IPS-18a (cell line): ENCODE results near the gene SKAP2.

Experiments used
- H3K27ac ChIP-seq: one replicate; pipeline ENCODE4 v1.5.1; 2013; ENCODE audit warnings: low read length
- H3K27me3 ChIP-seq: one replicate; pipeline ENCODE4 v1.6.1; 2013; ENCODE audit warnings: mild to moderate bottlenecking, low read length; ENCODE audit not compliant: control insufficient read depth, insufficient read depth
- H3K36me3 ChIP-seq: one replicate; pipeline ENCODE4 v1.6.1; 2013; ENCODE audit warnings: low read depth, low read length; ENCODE audit not compliant: control insufficient read depth
- H3K4me1 ChIP-seq: one replicate; pipeline ENCODE4 v1.6.1; 2013; ENCODE audit warnings: low read depth, low read length; ENCODE audit not compliant: control insufficient read depth
- H3K4me3 ChIP-seq: one replicate; pipeline ENCODE4 v1.5.1; 2013; ENCODE audit warnings: low read length
- H3K9ac ChIP-seq: one replicate; pipeline ENCODE4 v1.6.1; 2013; ENCODE audit warnings: mild to moderate bottlenecking, low read length, moderate library complexity
- H3K9me3 ChIP-seq: one replicate; pipeline ENCODE4 v1.6.1; 2013; ENCODE audit warnings: low read depth, low read length; ENCODE audit not compliant: control insufficient read depth

SKAP2 gene

DNA sequence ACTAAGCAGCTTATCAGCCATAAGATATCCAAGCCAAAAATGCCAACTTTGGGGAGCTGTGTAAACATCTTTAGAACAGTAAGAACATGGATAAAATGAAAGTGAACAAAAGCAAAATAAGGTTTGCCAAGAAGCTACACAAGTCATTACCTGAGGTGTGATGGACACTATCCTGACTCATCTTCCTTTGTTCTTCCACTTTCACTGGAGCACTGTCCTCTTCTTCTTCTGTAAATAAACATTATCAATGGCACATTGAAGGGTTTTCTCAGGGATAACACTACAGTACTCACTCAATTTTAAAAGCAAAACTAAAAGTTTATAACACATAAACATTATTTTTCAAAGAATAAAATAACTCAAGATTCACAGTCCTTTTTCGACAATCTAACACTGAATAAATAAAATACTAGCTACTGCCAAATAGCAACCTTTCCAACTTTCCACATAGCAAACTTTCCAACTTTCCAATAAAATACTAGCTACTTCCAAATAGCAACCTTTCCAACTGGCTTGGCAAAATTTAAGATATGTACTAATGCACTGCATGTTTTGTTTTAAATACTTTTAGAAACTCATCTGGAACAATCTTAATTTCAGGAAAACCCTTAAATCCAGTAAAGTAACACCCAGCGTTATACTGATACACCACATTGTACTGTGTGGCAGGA is 174.1 kb downstream of the SKAP2 start:
- Histone ChIP-seq H3K9me3 (no peaks in the 10 kb centered on the region), H3K36me3 (no peaks in the 10 kb centered on the region), H3K27me3 (no peaks in the 10 kb centered on the region), H3K9ac (no peak overlapping the region), H3K4me3 (no peak overlapping the region), H3K27ac (no peak overlapping the region), H3K4me1 (peaks cover 11% of the 10 kb centered on the region)

DNA sequence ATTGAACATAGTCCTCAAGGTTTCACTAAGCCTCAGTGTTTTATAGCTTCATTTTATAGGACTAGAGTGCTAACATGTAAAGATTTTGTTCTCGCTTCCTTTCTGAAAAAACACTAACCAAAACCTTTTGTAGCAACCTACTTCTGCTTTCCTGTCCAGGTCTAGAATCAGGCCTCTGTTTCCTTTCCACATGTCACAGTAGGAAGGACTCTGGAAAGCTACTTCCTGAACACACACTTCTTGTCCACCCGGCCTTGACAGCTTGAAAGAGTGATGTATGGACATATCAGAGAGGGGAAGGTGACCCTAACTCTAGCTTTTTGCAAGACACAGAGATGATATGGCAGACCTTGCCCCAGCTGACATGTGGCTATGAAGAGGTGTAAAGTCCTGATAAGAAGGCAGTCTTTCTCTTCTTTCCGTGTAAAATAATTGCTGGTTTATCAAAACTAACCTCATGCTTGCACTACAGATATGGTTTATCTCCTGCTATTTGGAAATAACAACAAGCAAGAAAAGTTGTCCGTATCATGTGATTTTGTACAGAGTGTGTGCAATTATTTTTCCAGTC is 175.4 kb downstream of the SKAP2 start:
- no peaks in the 10 kb centered on the region for H3K27me3 ChIP-seq
- no peak overlapping the region for H3K27ac ChIP-seq
- peaks cover 11% of the 10 kb centered on the region for H3K4me1 ChIP-seq
- H3K36me3 ChIP-seq, result no peaks in the 10 kb centered on the region
- H3K9ac ChIP-seq, result no peak overlapping the region
- H3K9me3 ChIP-seq, result no peaks in the 10 kb centered on the region
- no peak overlapping the region for H3K4me3 ChIP-seq

DNA sequence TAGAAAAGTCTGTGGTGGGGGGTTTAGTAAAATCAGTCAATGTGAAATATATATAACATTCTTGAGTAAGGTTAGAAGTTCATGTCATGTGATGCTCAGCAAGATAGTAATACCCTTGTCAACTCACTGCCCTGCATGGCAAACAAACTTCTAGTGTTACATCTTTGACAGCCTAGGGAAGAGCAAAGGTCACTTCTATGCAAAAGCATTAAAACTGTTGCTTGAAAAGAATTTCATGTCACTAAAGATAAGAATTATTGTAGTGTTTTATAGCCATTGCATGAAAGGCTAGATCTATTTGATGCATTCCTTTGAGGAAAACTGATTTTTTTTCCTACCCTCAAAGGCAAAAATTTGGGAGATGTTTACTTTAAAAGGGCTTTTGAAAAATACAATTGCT is 176.0 kb downstream of the SKAP2 start:
- H3K4me1 ChIP-seq, result peaks cover 11% of the 10 kb centered on the region
- H3K27me3 ChIP-seq, result peaks cover 4% of the 10 kb centered on the region
- no peak overlapping the region for H3K9ac ChIP-seq
- H3K36me3 ChIP-seq, result no peaks in the 10 kb centered on the region
- no peaks in the 10 kb centered on the region for H3K9me3 ChIP-seq
- H3K27ac ChIP-seq, result no peak overlapping the region
- no peak overlapping the region for H3K4me3 ChIP-seq

DNA sequence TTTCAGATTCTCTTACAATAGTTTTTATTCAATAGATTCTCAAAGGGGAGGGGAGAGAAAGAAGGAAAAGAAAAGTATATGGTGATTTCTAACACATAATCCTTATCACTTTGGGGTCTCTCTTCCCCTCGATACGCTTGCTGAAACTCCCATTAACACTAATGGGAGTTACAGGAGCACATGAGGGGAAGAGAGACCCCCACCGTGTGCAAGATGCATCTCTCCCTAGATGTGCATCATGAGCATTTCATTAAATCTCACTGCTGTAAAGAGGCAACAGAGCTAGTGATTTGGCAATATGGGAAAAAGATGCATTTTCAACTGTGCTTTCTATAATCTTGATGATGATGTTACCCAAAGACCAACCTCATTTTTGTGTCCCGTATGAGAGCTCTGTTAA is 177.4 kb downstream of the SKAP2 start:
- Histone ChIP-seq H3K4me1 (peaks cover 9% of the 10 kb centered on the region), H3K4me3 (no peak overlapping the region), H3K9me3 (no peaks in the 10 kb centered on the region), H3K36me3 (no peaks in the 10 kb centered on the region), H3K9ac (no peak overlapping the region), H3K27ac (no peak overlapping the region), H3K27me3 (peaks cover 6% of the 10 kb centered on the region)

DNA sequence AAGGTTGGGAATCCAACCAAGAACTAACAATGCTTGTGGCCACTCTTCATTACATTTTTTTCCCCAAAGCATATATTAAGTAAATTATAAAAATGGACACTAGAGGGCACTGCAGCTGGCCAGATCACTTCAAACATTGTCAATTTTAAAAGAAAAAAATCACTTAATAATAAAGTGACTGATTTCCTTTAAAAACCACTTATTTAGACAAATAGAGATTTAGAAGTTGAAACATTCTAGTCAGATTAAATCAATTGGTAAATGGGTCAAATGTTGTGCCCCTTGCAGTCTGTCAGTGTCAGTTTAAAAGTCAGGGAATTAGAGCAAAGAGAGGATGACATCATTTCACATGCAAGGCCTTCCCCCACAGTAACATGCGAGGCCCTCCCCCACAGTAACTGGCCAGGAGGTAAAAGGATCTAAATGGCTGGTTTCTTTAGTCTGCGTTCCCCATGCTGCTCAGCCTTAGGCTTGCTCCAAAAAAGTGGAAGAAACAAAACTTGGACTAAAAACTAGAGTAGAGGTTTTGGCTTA is 177.9 kb downstream of the SKAP2 start:
- peaks cover 6% of the 10 kb centered on the region for H3K27me3 ChIP-seq
- H3K4me3 ChIP-seq, result no peak overlapping the region
- H3K9me3 ChIP-seq, result no peaks in the 10 kb centered on the region
- no peak overlapping the region for H3K9ac ChIP-seq
- no peaks in the 10 kb centered on the region for H3K36me3 ChIP-seq
- peaks cover 7% of the 10 kb centered on the region for H3K4me1 ChIP-seq
- no peak overlapping the region for H3K27ac ChIP-seq

DNA sequence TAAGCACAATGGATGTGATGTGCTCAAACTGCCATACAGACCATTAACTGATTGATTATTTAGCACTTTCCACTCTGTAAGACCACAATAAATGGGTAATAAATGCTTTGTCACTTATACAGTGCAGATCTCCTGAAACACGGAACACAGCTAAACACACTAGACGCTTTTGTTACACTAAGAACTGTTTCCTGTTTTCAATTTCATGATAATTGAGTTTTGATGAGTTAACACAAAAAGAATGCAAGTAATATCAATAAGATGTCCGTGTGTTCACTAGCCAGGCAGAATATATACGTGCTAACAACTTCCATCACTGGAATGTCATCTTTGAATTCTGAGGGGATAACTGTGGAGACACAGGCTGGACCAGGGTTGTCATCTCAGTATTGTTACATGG is 178.8 kb downstream of the SKAP2 start:
- Histone ChIP-seq H3K4me3 (no peak overlapping the region), H3K4me1 (peaks cover 7% of the 10 kb centered on the region), H3K27ac (no peak overlapping the region), H3K9ac (no peak overlapping the region), H3K36me3 (no peaks in the 10 kb centered on the region), H3K9me3 (no peaks in the 10 kb centered on the region), H3K27me3 (peaks cover 6% of the 10 kb centered on the region)

DNA sequence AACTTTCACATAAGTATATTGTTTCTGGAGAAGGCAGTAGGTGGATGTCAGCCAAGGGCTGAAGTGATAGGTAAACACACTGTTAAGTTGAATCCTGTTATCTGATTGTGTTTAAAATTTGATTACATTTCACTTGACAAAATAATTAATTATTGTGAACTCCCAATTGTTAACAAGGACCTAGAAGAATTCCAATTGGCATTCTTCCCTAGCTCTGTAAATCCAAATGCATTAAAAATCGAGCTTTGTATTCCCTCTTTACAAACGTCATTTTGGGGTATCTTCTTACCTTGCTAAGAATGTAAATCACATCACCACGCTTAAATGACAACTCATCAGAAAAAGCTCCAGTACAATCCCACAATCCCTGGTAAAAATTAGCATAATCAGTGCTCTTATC is 179.9 kb downstream of the SKAP2 start:
- H3K36me3 ChIP-seq, result no peaks in the 10 kb centered on the region
- H3K27ac ChIP-seq, result no peak overlapping the region
- peaks cover 6% of the 10 kb centered on the region for H3K27me3 ChIP-seq
- H3K4me3 ChIP-seq, result no peak overlapping the region
- H3K4me1 ChIP-seq, result peaks cover 7% of the 10 kb centered on the region
- H3K9me3 ChIP-seq, result no peaks in the 10 kb centered on the region
- no peak overlapping the region for H3K9ac ChIP-seq

DNA sequence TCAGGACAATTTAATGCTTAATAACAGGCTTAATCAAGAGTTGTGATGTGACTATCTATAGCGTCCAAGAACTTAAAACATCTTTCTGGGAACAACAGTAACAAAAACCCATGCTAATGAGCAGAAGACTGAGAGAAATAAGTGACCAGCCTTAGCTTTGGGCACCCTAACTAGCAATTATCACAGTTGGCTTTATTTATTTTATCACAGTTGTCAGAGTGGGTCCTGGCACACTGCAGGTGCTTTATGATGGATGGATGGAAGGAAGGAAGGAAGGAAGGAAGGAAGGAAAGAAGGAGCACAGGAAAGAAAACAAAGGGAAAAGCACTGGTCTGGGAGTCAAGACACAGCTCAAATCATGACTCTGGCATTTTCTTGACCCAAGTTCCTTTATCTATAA is 181.1 kb downstream of the SKAP2 start:
- peaks cover 6% of the 10 kb centered on the region for H3K27me3 ChIP-seq
- H3K9ac ChIP-seq, result no peak overlapping the region
- no peak overlapping the region for H3K4me3 ChIP-seq
- no peaks in the 10 kb centered on the region for H3K9me3 ChIP-seq
- H3K27ac ChIP-seq, result no peak overlapping the region
- H3K36me3 ChIP-seq, result no peaks in the 10 kb centered on the region
- H3K4me1 ChIP-seq, result peaks cover 7% of the 10 kb centered on the region

DNA sequence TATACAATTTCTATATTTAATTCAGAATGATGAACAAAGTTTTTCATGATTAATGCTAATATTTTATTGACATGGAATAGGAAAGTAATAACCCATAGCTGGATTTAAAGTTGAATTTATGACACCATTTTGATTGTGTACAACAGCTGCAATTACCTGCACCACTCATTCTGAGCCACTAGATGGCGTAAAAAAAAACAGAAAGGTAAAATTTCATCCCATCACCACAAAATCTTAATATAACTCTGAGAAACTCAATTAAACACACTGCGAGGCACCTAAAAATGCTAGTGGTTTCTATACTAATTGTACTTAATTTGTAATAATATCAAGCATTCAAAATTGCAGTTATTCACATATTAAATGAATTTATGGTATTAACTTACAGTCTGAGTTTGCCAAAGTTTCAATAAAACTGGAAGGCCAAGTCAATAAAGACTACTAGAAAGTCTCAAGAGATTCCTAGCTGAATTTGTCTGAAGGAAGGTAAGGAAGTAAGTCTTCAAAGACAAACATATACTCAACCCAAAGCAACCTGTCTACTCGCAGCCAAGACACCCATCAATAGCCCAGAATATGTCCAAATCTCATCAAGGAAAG is 182.5 kb downstream of the SKAP2 start:
- peaks cover 4% of the 10 kb centered on the region for H3K4me1 ChIP-seq
- H3K9ac ChIP-seq, result no peak overlapping the region
- H3K27me3 ChIP-seq, result peaks cover 6% of the 10 kb centered on the region
- no peak overlapping the region for H3K4me3 ChIP-seq
- H3K9me3 ChIP-seq, result no peaks in the 10 kb centered on the region
- no peaks in the 10 kb centered on the region for H3K36me3 ChIP-seq
- no peak overlapping the region for H3K27ac ChIP-seq

DNA sequence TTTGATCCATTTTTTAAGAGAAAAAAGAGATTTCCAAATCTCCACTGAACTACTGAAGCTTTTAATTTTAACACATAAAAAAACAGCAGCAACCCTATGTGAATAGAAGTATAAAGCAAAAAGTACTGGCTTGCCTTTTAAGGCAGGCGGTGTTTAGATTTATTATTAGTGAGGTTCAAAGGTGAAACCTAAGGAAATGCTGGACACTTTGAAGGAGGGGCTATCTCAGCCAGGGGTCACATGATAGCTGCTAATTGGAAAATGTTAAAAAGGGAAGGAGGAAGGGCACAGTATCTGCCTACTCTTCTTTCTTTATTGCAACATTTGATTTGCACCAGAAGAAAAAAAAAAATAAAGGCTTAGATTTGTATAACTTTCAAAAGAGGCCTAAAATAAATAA is 183.8 kb downstream of the SKAP2 start:
- Histone ChIP-seq H3K36me3 (no peaks in the 10 kb centered on the region), H3K27me3 (peaks cover 6% of the 10 kb centered on the region)

DNA sequence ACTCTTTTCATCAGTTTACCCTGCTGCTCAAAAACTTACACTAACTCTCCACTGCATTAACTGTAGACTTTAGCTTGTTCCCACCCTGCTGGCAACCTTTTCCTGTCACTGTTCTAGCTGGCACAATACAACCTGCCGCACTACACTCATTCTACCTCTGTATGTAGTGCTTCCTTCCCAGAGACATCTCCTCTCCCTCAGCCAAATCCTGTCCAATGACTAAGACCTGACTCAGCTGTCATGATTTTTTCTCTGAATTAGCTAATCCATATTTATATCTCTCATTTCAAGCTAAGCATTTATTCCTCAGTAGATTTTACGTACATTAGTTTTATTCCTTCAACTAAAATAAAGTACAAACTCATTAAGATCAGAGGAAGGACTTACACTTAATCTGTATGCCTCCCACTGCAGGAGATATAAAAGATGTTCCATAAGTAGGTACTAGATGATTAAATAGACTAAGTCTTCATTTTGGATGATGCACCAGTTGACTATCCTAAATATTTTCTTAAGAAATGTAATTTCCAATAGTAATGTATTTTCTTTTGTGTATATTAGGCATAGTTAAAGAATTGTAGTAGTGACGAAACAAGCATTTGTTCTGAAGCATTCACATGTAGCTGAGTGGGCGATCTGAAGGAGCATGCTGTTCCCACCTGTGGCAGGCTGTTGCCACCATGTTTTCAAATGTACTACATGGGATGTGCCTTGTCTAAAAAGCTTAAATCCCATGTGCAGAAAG is 189.1 kb downstream of the SKAP2 start:
- Histone ChIP-seq H3K27me3 (no peaks in the 10 kb centered on the region), H3K9ac (no peak overlapping the region)

More for the DNA sequence above, 183.8 kb downstream of the SKAP2 start:
- Histone ChIP-seq H3K27ac (no peak overlapping the region), H3K4me1 (no peaks in the 10 kb centered on the region), H3K9ac (no peak overlapping the region), H3K9me3 (no peaks in the 10 kb centered on the region), H3K4me3 (no peak overlapping the region)

More for the DNA sequence above, 189.1 kb downstream of the SKAP2 start:
- Histone ChIP-seq H3K4me3 (no peak overlapping the region), H3K27ac (no peak overlapping the region), H3K4me1 (no peaks in the 10 kb centered on the region), H3K9me3 (no peaks in the 10 kb centered on the region), H3K36me3 (no peaks in the 10 kb centered on the region)
